Stimulated activated CD8-positive, alpha-beta memory T cell treated with anti-CD3 and anti-CD28 coated beads, Interleukin-12 subunit alpha, Interleukin-12 subunit beta, amount 100 ng/mL, for 4 hours (primary cell): ENCODE results near the gene BANP.

Experiments used
- DNase-seq: peaks from one replicate; pipeline ENCODE4 v3.0.0-alpha.2; 2020; ENCODE audit warnings: low read depth

Gene BANP

DNA sequence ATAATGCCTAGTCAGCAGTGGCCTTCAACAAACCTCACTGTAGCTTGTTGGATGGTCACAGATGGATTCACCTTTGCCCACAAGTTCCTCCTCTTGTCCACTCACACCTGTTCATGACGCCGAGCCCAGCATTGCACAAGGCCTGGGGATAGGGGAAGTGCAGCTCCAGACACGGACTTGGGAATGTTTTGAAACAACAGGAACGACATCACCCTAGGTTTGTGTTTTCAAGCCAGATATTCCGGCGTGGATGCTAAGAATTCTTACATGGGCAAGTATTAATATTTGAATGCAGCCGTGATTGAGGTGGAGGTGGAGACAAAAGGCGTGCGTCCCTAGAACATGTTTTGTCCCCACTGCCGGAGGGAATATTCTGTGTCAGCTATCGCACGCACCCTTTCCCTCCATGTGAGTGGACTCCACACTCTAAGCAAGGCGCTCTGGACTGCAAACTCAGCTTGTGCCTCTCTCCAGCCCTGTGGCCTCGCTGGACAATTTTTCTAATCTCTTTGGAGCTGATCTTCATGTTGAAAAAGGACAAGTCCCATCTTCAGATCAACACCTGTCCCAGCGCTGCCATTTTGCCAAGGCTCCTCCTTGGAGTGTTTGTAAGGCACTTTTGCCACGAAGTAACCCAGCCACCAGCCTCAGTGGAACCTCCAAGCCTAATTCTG lies 2.0 kb upstream of the BANP start:
- DNase-seq = no peak

DNA sequence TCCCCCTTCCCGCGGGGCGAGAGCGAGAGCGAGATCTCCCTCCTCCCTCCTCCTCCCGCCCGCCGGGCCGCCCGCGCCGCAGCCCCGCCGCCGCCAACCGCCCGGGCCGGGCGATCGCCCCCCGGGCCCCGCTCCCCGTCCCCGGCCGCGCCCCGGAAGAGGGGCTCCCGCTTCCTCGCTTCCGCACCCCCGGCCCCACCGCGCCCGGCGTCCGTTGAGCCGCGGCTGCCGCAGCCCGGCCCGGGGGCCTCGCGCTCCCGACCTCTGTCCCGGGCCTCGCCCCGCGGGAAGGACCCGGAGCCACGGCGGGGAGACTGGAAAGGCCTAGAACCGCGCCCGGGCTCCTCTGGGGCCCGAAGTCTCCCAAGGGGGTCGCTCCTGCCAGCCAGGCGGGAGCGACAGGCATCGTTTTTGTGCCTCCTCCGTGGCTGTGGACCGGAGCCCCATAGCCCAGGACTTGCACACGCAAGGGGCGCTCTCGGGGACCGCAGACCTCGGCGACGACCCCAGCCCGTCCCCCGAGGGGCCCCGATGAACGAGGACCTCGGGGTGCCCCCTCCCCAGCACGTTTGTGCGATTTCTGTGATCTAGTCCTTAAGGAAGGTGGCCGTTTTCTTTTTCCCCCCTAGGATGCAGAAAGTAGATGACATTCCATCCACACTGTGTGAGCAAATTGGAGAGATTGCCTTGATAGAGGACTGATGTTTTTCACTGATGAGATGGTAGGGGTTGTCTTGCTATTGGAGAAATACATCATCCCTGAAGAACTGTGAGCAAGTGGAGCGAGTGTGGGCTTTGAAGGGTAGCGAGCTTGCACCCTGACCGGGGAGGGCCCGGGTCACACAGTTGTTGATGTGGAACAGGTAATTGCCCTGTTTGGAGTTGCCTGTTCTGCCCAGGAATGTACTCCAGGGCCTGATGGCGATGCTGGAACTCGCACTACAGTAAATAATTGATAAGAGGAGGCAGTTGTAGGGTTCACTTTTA lies 611 bp downstream of the BANP start:
- DNase-seq = no peak

DNA sequence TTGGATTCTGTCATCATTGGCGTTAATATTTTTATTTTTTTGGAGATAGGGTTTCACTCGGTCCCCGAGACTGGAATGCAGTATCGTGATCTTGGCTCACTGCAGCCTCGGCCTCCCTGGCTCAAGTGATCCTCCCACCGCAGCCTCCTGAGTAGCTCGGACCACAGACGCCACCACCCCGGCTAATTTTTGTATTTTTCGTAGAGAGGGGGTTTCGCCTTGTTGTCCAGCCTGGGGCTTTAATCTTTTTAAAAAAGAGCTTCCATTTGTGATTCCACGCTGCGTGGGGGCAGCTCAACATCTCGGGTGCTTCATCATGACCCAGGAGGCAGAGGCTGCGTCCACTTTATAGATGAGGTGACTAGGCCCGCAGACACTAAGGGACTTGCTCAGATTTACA lies 1.5 kb downstream of the BANP start:
- DNase-seq = no peak

DNA sequence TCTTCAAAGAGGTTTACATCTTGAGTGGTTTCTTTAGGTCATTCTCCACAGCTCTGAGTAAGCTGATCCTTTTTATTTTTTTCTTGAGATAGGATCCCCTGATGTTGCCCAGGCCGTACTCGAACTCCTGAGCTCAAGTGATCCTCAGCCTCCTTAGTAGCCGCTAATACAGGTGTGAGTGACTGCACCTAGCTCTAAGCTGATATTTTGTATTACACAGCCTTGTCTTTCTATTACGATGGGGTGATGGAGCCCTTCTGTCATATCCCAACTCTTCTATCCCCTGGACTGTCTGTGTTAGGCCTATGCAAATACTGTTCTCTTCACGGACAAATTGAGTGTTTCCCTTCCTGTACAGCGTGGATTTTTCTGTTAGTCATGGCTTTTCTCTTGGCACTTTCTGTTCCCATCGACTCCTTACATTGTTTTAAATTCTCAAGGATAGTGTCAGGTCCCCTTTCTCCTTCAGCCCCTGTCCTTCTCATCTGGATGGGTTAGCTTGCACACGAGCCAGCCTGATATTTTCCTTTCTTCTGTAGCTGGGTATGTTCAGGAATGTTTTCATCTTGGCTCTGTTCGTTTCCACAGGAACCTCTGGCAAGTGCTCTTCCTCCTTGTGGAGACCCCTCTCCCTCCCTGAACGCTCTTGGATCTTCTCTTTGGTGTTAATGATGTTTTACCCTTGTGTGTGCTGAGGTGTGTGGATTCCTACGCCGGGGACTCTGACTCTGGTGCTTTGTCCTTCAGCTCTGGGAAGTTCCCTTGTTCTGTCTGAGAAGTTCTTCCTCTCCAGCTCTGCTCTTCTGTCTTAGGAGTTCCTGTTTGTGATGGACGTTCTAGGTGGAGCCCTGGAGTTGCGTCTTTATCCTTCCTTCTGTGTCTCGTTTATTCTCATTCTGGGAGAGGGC lies 2.3 kb downstream of the BANP start:
- no peak for DNase-seq

DNA sequence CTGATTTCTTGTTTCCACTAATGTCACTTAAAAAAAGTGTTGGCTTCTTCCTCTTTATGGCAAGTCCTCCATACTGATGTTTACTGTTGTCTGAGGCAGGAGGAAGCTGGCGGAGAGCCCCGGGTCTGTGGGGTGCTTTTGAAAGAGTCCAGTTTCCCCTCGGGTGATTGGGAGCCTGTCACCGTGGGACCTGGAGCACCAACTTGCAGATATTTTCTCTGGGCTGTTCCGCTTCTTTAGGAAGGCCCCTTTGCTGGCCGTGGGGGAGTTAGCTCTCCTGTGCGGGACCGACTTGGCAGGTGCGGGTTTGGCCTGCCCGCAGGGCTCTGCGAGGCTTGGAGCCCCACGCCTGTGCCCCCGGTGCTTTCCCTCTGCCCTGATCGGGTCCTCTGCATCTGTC lies 3.1 kb downstream of the BANP start:
- no peak for DNase-seq

DNA sequence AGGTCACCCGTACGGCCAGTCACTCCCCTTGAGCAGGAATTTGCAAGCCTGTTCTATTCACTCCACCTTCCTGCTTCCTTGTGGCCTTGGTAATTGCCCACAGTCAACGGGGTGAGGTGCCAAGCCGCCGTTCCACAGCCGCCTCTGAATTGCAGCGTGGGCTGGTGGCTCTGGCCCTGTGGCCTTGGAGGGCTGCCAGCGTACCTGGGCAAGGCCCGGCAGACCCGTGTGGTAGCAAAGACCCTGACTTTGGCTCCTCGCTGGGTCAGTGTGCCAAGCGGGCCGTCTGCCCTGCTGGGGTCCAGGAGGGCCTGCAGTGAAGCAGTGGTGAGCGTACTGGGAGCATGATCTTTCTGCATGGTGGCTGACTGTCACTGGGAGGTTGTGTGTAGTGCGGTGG lies 3.6 kb downstream of the BANP start:
- no peak for DNase-seq

DNA sequence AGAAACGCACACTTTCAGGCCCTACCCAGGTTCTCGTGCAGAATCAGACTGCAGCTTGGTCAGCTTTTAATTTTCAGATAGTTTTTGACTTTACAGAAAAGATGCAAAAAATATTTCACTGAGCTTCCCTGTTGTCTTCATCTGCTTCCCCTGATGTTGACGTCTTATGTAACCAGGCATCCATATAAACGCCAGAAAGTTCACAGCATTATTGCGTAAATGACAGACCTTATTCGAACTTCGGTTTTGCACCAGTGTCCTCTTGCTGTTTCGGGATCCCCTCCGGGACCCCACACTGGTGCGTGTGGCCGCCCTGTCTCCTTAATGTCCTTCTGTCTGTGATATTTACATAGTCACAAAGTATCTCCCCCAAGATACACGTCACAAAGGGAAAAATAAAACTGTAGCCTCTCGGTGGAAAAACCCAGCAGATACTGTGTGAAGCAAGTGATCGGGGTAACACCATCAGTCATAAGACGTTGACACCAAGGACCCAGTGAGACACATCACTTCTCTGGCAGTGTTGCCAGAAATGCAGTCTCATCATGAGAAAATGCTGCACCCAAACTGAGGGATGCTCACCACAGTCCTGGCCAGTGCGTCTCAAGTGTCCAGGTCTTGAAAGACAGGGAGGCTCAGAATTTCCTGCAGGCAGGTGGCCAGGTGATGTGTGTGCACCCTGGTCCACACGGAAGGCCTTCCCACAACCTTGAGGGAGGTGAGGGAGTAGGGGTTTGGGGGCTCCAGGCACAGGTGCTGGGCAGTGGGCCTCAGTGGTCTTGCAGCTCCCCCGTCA lies 4.3 kb downstream of the BANP start:
- no peak for DNase-seq

DNA sequence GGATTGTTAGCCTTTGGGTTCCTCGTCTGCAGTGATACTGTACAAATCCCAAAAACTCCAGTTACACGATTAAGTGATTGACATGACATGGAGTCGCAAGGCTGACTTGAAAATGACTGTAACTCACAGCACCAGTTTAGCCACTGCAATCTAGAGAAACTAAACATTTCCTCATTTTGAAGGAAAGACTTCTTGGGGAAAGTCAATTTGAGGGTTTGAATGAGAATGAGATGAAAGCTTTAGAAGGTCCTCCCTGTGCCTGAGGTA lies 4.8 kb downstream of the BANP start:
- DNase-seq = no peak

DNA sequence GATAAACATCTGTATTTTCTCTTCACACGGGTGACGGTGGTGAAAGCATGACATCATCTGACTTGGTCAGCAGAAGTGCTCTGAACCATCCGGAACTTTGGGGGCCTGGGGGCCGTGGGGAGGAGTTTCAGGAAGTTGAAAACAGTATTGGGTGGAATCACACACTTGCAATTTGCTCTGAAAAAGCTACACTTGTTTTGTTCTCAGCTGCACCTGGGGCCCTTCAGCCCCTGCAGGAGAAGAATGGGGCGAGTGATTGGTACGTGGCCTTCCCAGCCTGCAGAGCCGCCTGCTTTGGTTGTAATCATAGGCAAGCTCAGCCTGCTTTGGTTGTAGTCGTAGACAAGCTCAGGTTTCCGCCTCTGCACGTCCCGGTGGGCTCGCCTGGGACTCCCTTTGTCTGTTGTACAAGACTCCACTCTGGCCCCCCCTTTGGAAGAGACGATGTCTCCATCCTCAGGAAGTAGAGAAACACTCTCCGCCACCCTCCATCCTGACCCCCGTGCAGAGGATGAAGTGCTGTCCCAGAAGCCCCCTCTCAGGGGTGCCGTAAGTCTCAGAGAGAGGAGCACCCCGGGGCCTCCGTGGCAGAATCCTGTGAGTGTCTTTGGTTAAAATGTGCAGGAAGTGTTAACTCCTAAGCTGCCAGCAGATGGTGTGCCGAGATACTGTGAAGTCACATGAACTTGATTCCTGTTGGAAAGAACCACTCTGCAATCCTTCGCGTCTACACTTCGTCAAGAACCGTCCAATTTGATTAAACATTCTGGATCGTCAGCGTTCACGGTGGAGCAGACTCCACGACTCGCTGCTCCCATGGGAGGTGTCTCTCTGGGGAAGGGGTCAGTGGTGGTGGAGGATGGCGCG lies 5.4 kb downstream of the BANP start:
- peak; percentile 55 for DNase-seq

DNA sequence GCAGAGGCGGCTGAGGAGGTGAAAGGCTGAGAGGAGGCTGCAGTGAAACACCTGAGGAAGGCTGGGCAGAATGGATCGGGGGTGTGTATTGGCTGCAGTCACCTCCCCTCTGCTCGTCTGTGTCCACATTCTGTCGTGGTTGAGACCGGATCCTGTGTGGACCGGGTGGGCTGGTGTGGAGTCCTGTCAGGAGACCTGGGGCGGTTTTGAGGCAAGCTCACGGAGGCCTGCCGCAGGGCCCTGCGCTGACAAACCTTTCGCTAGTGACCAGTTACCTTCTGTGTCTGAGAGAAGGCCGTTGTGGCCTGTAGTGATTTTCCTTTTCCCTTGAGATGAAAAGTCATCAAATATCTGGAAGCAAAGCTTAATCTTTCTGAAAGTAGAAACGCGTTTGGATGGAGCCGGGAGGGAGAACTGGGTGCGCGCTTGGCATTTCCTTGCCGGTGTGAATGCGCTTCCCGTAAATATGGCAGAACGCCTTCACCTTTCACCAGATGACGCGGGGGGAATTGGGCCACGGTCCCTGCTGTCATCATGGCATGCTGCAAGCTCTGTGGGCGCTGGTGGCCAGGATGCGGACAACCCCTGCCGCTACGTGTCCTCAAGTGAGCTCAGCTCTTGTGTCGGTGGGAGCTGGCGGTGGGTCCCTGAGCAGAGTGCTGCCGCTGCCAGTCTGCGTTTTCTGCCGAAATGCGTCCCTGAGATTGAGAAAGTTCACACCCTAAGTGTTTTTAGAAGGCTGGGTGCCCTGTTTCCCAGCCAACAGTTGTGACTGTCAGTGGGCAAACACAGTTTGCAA lies 6.3 kb downstream of the BANP start:
- no peak for DNase-seq

DNA sequence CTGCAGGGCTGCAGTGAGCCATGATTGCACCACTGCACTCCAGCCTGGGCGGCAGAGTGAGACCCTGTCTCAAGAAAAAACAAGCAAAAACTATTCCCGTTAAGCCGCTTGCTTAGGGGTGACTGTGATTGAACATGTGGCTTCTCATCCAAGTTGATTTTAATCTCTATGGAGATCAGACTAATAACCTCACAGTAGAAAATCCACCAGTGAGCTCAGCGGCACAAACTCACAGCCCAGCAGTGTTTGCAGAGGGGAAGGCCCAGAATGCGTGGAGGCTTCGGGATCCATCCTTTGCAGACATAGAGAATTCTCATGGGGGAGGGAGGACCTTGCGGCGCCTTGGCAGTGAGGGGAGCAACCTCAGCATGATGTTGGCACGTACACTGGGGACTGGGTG lies 7.4 kb downstream of the BANP start:
- DNase-seq = no peak

DNA sequence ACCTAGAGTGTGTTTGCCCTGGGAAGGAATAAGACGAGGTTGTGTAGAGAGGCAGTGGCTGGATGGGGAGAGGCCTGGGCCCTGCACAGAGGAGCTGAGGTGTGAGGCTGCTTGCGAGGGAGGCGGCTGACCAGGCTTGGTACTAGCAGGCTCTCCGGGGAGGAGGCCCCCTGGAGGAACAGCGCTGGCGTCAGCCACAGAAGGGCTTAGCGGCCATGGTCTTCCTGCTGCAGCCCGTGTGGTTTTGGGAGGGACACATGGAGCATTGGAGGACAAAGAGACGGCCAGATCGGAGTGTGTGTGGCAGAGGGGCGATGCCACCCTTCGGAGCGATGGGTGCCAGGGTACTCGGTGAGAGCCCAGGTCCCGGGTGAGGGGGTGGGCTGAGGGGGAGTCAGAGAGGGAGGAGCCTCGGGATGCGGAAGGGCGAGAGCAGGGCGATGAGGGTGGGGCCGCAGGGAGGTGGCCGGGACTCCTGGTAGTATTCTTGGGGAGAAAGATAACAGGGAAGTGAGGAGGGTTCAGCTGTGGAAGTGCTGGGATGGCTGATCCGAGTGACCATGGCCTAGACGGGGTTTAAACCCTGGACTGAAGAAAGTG lies 8.3 kb downstream of the BANP start:
- no peak for DNase-seq

DNA sequence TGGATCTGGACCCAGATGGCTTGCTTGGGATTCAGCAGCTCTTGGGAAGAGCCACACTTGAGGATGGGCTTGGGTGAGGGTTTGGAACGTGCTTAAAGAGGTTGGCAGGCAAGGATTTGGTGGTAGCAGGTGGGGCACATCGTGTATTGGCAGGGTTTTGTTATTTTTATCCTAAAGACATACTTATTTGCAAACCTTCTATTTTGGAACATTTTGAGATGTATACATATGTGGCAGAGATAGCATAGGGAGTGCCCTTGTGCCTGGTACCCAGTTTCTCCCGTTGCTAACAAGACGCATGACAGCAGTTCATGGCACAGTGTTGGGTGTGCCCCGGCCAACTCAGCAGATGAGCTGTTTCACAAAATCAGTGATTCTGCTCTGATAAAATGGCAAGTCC lies 9.1 kb downstream of the BANP start:
- DNase-seq = no peak

DNA sequence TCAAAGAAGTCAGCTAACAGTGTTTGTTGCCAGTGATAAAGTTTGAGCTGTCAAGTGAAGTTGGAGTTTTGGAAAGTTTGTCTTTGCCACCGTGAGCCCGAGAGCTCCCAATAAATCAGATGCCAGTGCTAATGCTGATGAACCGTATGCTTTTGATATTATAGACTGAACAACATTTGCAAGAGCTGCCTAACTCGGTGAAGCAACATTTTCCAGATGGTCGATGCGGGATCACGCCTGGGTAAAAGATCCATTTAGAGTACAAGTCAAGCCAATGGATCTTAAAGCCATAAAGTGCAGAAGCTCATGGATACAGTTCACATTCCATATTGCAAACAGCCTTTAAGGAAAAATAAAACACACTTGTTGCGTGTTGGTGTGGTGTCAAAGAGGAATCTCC lies 9.6 kb downstream of the BANP start:
- no peak for DNase-seq

DNA sequence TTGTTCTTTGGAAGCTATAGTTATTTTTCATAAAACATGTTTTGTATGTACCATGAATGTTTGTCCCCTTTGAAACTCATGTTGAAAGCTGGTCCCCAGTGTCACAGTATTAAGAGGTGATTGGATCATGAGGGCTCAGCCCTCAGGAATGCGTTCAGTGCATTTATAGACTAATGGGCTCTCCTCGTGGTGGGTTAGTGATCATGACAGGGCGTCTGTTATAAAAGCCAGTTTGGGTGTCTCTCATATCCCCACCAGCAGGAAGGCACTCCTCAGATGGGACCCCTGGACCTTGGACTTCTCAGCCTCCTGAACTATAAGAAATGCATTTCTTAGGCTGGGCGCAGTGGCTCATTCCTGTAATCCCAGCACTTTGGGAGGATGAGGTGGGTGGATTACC lies 10.4 kb downstream of the BANP start:
- DNase-seq = no peak

DNA sequence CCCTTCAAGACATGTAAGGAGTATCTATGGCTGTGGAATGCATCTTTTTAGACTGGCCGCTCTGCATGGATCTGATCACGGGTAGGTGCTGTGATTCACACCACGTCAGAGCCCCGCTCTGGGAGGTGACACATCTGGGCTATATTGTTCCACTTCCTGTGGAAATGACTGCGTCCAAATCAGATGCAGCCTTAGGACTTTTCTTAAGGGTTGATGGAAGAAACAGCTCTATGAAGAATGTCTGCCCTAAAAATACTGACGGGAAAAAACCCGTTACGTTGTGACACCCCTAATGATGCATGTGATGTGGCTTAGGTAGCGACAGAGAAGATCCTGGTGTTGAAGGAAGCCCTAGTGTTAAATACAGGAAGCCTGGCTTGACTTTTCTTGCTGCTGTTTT lies 12.2 kb downstream of the BANP start:
- DNase-seq = peak; percentile 60

DNA sequence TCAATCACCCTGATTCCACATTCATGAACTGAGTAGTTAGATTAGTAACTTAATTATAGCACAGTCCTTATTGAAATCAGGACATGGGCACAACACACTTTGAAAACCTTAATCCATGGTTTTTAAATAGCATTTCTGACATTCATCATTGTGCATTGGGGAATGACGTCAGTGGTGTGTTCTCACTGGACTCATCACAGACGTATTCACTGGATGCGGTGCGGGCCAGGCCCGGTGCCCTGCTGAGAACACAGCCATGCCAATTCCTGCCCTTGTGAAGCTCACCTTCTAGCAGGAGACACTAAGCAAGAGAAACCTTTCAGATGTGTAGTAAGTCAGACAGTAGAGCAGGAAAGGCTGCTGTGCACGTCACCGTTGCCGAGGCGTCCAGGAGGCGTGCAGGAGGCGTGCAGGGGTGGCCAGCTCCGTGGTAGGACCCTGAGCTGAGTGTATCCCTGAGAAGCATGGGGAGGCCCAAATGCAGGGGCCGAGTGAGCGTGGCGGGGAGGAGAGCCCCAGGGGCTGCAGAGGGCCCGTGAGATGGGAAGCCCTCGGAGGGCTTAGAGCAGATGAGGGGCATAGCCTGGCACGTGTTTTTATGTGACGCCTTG lies 12.9 kb downstream of the BANP start:
- DNase-seq = no peak

DNA sequence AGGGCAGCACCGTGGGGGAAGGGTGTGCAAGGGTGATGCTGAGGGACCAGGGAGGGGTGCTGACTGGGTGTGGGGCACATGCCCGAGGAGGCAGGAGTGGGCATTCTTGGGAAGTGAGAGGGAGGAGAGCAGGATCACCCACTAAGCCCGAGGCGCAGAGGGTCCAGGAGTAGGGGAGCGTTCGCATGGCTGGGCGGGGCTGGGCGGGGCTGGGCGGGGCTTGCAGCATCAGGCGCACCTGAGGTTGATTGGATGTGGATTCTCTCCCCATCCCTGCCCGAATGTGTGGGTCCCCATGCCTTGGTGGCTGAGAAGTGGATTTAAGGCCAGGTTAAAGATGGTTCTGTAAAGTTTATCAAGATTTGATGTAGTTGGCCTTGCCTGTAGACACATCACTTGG lies 14.2 kb downstream of the BANP start:
- DNase-seq = no peak

DNA sequence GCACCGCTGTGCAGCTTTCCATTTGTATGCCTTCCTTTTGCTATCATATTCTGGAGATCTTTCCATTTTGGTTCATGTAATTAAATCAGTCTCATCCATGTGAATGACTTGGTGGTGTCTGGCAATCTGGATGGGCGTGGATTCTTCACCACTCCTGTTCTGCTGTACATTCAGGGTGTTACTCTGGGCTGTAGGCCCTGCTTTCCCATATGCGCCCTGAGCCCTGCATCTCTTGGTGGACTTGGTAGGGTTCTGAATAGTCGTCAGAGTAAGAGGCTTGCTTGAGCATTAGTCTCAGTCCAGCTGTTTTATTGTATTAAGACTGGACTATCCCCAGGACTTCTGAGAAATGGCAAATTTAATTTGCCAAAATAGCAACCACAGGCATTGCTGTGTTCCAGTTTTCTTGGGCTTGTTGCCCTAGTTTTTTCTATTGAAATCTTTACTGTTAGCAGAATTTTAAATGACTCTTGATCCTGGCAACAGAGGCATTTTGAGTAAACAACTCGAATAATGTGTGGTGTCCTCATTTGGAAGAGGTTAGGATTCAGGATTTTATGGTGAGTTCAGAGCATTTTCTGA lies 14.9 kb downstream of the BANP start:
- no peak for DNase-seq
